ENCODE results near the gene MAML2.

The MAML2 gene

DNA sequence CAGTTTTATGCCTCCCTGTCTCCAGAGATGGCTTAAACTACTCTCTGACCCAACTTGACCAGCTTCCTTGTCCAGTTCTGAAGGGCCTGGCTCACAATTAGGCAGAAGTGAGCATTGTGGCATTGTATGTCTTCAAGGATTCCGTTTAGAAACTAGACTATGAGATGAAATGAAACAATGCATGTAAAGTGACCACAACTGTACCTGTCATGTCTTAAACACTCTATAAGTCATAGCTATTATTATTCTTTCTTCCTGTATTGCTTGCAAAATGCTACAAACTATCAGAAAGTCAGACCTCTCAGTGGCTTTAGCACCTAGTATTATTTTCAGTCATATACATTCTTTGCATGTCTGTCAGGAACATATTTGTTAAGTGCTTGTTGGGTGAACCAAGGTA lies 291.2 kb downstream of the MAML2 start:
- no peak for TF ChIP-seq EZH2 (IDR thresholded peaks at IDR 0.05; ENCODE audit: borderline replicate concordance, low read depth, low read length, severe bottlenecking)
- TF ChIP-seq, protein P1, sequence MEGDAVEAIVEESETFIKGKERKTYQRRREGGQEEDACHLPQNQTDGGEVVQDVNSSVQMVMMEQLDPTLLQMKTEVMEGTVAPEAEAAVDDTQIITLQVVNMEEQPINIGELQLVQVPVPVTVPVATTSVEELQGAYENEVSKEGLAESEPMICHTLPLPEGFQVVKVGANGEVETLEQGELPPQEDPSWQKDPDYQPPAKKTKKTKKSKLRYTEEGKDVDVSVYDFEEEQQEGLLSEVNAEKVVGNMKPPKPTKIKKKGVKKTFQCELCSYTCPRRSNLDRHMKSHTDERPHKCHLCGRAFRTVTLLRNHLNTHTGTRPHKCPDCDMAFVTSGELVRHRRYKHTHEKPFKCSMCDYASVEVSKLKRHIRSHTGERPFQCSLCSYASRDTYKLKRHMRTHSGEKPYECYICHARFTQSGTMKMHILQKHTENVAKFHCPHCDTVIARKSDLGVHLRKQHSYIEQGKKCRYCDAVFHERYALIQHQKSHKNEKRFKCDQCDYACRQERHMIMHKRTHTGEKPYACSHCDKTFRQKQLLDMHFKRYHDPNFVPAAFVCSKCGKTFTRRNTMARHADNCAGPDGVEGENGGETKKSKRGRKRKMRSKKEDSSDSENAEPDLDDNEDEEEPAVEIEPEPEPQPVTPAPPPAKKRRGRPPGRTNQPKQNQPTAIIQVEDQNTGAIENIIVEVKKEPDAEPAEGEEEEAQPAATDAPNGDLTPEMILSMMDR (IDR thresholded peaks at IDR 0.05; ENCODE audit: borderline replicate concordance, extremely low read depth, low read length, poor library complexity, severe bottlenecking), result no peak
- DNase-seq (no peak), ATAC-seq (ENCODE audit: insufficient read depth, low read depth) (no peak)
- Histone ChIP-seq H3K27me3 (ENCODE audit: insufficient read depth, low read length, poor library complexity) (no peaks in the 10 kb centered on the region), H3K9me3 (ENCODE audit: insufficient read depth, low read length, severe bottlenecking) (no peaks in the 10 kb centered on the region), H3K79me2 (ENCODE audit: insufficient read depth, low read length) (no peaks in the 10 kb centered on the region), H3K36me3 (ENCODE audit: insufficient read depth, low read length) (no peaks in the 10 kb centered on the region), H3K4me3 (ENCODE audit: low read depth in 1 of 2, low read length in 2 of 2) (no peak overlapping the region), H3K4me1 (ENCODE audit: insufficient read depth, low read length) (no peaks in the 10 kb centered on the region), H3K4me2 (ENCODE audit: insufficient read depth, low read length) (no peak overlapping the region), H4K20me1 (ENCODE audit: insufficient read depth, low read length) (no peaks in the 10 kb centered on the region), H3K9ac (ENCODE audit: low read depth, low read length) (no peak overlapping the region), H2AFZ (ENCODE audit: low read depth, low read length) (no peak overlapping the region), H3K27ac (ENCODE audit: low read length) (no peak overlapping the region)

DNA sequence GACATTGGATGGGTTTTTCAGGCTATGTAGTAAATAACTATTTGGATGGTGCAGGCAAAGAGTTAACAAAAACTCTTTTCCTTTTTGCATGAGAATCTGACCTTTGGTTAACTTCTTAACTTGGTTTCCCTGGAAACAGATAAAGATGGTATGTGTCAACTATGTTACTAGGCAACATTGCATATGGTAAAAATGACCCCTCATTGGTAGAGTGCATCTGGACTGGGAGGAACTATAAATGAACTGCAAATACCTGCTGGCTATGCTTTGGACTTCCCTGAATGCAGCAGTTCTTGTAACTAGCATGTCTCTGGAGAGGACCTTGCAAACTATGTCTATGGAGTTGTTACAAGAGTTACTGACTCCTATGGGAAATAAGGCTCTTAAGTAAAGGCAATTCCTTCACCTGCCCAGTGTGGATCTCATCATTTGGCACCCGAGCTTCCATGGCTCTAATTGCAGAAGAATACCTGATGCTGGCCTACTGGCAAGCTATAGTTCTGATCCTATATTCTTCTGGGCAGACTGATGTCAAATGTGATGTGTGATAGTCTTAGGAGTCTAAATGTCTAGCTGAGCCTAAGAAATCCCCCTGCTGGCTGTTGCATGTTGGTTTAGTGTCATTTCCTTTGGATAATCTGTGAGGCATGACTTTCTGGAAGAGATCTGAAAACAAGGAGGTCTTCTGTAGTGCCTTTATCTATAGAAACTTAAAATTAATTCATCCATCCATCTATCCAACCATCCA lies 292.4 kb downstream of the MAML2 start:
- Histone ChIP-seq H3K9ac (ENCODE audit: low read depth, low read length) (no peak overlapping the region), H3K4me1 (ENCODE audit: insufficient read depth, low read length) (no peaks in the 10 kb centered on the region), H3K9me3 (ENCODE audit: insufficient read depth, low read length, severe bottlenecking) (no peaks in the 10 kb centered on the region), H3K27ac (ENCODE audit: low read length) (no peak overlapping the region), H3K79me2 (ENCODE audit: insufficient read depth, low read length) (no peaks in the 10 kb centered on the region), H3K4me2 (ENCODE audit: insufficient read depth, low read length) (no peak overlapping the region), H2AFZ (ENCODE audit: low read depth, low read length) (no peak overlapping the region), H3K27me3 (ENCODE audit: insufficient read depth, low read length, poor library complexity) (no peaks in the 10 kb centered on the region), H3K4me3 (ENCODE audit: low read depth in 1 of 2, low read length in 2 of 2) (no peak overlapping the region), H4K20me1 (ENCODE audit: insufficient read depth, low read length) (no peaks in the 10 kb centered on the region), H3K36me3 (ENCODE audit: insufficient read depth, low read length) (no peaks in the 10 kb centered on the region)
- DNase-seq (no peak), ATAC-seq (ENCODE audit: insufficient read depth, low read depth) (no peak)
- TF ChIP-seq, protein P1 (IDR thresholded peaks at IDR 0.05; ENCODE audit: borderline replicate concordance, extremely low read depth, low read length, poor library complexity, severe bottlenecking), result peak; percentile 17
- no peak for TF ChIP-seq EZH2 (IDR thresholded peaks at IDR 0.05; ENCODE audit: borderline replicate concordance, low read depth, low read length, severe bottlenecking)

DNA sequence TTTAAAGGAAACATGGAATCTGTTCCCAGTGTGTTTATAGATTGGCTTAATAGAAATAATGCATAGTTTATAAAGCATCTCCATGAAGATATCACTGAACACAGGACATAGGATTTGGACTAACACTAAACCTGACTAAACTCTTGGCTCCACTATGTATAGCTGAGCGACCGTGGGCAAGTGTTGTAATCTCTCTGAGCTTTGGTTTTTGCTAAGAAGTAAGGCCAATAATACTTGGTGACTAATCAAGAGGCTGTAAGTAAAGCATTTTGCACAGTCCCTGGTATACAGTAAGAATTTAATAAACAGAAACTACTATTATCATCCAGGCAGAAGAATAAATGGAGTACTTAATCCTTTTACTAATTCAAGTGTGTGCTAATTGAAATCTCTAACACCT lies 293.6 kb downstream of the MAML2 start:
- TF ChIP-seq, protein P1 (IDR thresholded peaks at IDR 0.05; ENCODE audit: borderline replicate concordance, extremely low read depth, low read length, poor library complexity, severe bottlenecking), result no peak
- TF ChIP-seq EZH2 (IDR thresholded peaks at IDR 0.05; ENCODE audit: borderline replicate concordance, low read depth, low read length, severe bottlenecking), result no peak
- ATAC-seq (ENCODE audit: insufficient read depth, low read depth), result no peak
- Histone ChIP-seq H3K9me3 (ENCODE audit: insufficient read depth, low read length, severe bottlenecking) (no peaks in the 10 kb centered on the region), H3K4me1 (ENCODE audit: insufficient read depth, low read length) (no peaks in the 10 kb centered on the region), H3K27me3 (ENCODE audit: insufficient read depth, low read length, poor library complexity) (no peaks in the 10 kb centered on the region), H3K4me2 (ENCODE audit: insufficient read depth, low read length) (no peak overlapping the region), H3K27ac (ENCODE audit: low read length) (no peak overlapping the region), H4K20me1 (ENCODE audit: insufficient read depth, low read length) (no peaks in the 10 kb centered on the region), H3K4me3 (ENCODE audit: low read depth in 1 of 2, low read length in 2 of 2) (no peak overlapping the region), H3K36me3 (ENCODE audit: insufficient read depth, low read length) (no peaks in the 10 kb centered on the region), H2AFZ (ENCODE audit: low read depth, low read length) (no peak overlapping the region), H3K79me2 (ENCODE audit: insufficient read depth, low read length) (no peaks in the 10 kb centered on the region), H3K9ac (ENCODE audit: low read depth, low read length) (no peak overlapping the region)
- DNase-seq, result no peak

Measured in DND-41 (cell line).